Measurements from ENCODE around the gene RAX2.

Gene RAX2

DNA sequence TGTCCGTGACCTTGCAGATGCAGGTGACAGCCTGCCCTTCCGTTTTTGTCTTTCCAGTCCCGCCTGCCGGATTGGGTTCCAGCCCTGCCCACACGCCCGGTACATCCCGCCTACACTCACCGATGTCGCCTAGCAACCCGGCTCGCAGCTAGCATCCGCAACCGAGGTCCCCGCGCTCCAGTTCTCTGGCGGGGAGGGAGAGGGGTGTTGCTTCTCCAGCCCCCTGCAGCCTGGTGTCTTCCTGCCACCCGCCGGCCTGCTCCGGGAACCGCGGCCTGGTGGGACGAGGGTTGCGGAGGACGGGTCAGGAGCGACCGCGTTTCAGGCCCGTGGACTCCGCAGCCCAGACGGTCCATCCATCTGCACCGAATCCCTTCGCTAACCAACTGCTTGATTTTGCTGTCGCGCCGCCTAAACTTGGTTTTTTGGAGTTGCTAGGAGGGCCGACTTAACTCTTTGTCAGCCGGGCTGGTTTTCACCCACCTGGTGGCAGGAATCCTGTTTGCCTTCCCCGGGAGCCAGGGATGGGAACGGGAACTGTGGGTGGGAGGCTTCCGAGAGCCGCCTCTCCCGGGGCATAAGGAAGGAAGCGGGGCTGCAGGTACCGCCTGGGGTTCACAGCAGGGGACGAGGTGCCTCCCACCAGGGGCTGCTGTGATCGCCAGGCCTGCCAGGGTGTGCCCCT, 29.5 kb upstream of the RAX2 start:
- DNase-seq (no peak), ATAC-seq (ENCODE audit: insufficient read depth, low read depth) (no peak)
- TF ChIP-seq EZH2 (IDR thresholded peaks at IDR 0.05; ENCODE audit: borderline replicate concordance, low read depth, low read length, severe bottlenecking): no peak
- TF ChIP-seq, protein P1, sequence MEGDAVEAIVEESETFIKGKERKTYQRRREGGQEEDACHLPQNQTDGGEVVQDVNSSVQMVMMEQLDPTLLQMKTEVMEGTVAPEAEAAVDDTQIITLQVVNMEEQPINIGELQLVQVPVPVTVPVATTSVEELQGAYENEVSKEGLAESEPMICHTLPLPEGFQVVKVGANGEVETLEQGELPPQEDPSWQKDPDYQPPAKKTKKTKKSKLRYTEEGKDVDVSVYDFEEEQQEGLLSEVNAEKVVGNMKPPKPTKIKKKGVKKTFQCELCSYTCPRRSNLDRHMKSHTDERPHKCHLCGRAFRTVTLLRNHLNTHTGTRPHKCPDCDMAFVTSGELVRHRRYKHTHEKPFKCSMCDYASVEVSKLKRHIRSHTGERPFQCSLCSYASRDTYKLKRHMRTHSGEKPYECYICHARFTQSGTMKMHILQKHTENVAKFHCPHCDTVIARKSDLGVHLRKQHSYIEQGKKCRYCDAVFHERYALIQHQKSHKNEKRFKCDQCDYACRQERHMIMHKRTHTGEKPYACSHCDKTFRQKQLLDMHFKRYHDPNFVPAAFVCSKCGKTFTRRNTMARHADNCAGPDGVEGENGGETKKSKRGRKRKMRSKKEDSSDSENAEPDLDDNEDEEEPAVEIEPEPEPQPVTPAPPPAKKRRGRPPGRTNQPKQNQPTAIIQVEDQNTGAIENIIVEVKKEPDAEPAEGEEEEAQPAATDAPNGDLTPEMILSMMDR (IDR thresholded peaks at IDR 0.05; ENCODE audit: borderline replicate concordance, extremely low read depth, low read length, poor library complexity, severe bottlenecking): no peak
- Histone ChIP-seq H3K36me3 (ENCODE audit: insufficient read depth, low read length) (no peaks in the 10 kb centered on the region), H3K4me3 (ENCODE audit: low read depth in 1 of 2, low read length in 2 of 2) (no peak overlapping the region), H3K79me2 (ENCODE audit: insufficient read depth, low read length) (no peaks in the 10 kb centered on the region), H3K27ac (ENCODE audit: low read length) (no peak overlapping the region), H3K27me3 (ENCODE audit: insufficient read depth, low read length, poor library complexity) (no peaks in the 10 kb centered on the region), H3K4me1 (ENCODE audit: insufficient read depth, low read length) (peaks cover 24% of the 10 kb centered on the region), H3K9ac (ENCODE audit: low read depth, low read length) (no peak overlapping the region), H4K20me1 (ENCODE audit: insufficient read depth, low read length) (no peaks in the 10 kb centered on the region), H3K4me2 (ENCODE audit: insufficient read depth, low read length) (no peak overlapping the region), H3K9me3 (ENCODE audit: insufficient read depth, low read length, severe bottlenecking) (peaks cover 1% of the 10 kb centered on the region), H2AFZ (ENCODE audit: low read depth, low read length) (no peak overlapping the region)

DNA sequence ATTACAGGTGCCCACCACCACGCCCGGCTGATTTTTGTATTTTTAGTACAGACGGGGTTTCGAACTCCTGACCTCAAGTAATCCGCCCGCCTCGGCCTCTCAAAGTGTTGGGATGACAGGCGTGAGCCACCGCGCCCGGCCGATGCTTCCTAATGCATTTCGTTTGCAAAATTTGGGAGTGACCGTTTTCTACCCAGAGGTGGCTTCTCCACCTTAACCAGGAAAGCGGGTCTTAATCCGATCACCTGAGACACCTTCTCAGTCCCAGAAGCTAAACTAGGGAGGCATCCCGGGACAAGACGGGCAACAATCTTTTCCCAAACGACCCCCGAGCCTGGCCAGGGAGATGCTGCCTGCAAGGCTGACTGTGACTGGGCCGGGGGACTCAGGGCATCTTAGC, 29.0 kb upstream of the RAX2 start:
- Histone ChIP-seq H3K9me3 (ENCODE audit: insufficient read depth, low read length, severe bottlenecking) (peaks cover 5% of the 10 kb centered on the region), H3K4me2 (ENCODE audit: insufficient read depth, low read length) (no peak overlapping the region), H4K20me1 (ENCODE audit: insufficient read depth, low read length) (no peaks in the 10 kb centered on the region), H3K79me2 (ENCODE audit: insufficient read depth, low read length) (no peaks in the 10 kb centered on the region), H3K4me1 (ENCODE audit: insufficient read depth, low read length) (peaks cover 24% of the 10 kb centered on the region), H3K27me3 (ENCODE audit: insufficient read depth, low read length, poor library complexity) (no peaks in the 10 kb centered on the region), H3K9ac (ENCODE audit: low read depth, low read length) (no peak overlapping the region), H3K27ac (ENCODE audit: low read length) (no peak overlapping the region), H2AFZ (ENCODE audit: low read depth, low read length) (no peak overlapping the region), H3K4me3 (ENCODE audit: low read depth in 1 of 2, low read length in 2 of 2) (no peak overlapping the region), H3K36me3 (ENCODE audit: insufficient read depth, low read length) (no peaks in the 10 kb centered on the region)
- no peak for DNase-seq
- ATAC-seq (ENCODE audit: insufficient read depth, low read depth): no peak
- TF ChIP-seq, protein P1 (IDR thresholded peaks at IDR 0.05; ENCODE audit: borderline replicate concordance, extremely low read depth, low read length, poor library complexity, severe bottlenecking): no peak
- TF ChIP-seq EZH2 (IDR thresholded peaks at IDR 0.05; ENCODE audit: borderline replicate concordance, low read depth, low read length, severe bottlenecking): no peak

DNA sequence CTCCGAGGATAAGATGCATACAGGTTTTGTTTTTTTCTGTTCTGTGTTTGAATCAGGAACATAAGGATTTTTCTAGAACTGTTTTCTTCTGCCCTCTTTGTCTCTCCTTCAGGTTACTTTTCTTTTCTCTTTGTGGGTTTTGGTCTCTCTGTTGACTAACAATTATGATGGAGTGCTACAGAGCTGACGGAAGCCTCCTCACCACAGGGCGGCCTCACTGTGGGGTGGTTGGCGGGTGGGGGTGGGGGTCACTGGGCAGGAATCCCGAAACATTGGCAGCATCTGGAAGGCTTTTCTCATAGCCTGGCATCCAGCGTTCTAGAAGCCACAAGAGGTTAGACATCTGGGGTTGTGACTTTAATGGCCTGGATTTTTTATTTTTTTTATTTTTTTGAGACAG, 26.1 kb upstream of the RAX2 start:
- peaks cover 20% of the 10 kb centered on the region for H3K4me1 ChIP-seq (ENCODE audit: insufficient read depth, low read length)
- no peak overlapping the region for H3K9ac ChIP-seq (ENCODE audit: low read depth, low read length)
- peak overlapping the region; percentile 41; the same call in 1 of the 2 replicates for H3K4me2 ChIP-seq (ENCODE audit: insufficient read depth, low read length)
- no peaks in the 10 kb centered on the region for H3K36me3 ChIP-seq (ENCODE audit: insufficient read depth, low read length)
- no peaks in the 10 kb centered on the region for H3K79me2 ChIP-seq (ENCODE audit: insufficient read depth, low read length)
- ATAC-seq (ENCODE audit: insufficient read depth, low read depth) (peak; percentile 97), DNase-seq (peak; percentile 82)
- H2AFZ ChIP-seq (ENCODE audit: low read depth, low read length): no peak overlapping the region
- peak overlapping the region; percentile 61 for H3K27ac ChIP-seq (ENCODE audit: low read length)
- H3K4me3 ChIP-seq (ENCODE audit: low read depth in 1 of 2, low read length in 2 of 2): no peak overlapping the region
- H3K9me3 ChIP-seq (ENCODE audit: insufficient read depth, low read length, severe bottlenecking): peaks cover 5% of the 10 kb centered on the region
- TF ChIP-seq, protein P1 (IDR thresholded peaks at IDR 0.05; ENCODE audit: borderline replicate concordance, extremely low read depth, low read length, poor library complexity, severe bottlenecking): peak; percentile 47
- no peak for TF ChIP-seq EZH2 (IDR thresholded peaks at IDR 0.05; ENCODE audit: borderline replicate concordance, low read depth, low read length, severe bottlenecking)
- no peaks in the 10 kb centered on the region for H4K20me1 ChIP-seq (ENCODE audit: insufficient read depth, low read length)
- no peaks in the 10 kb centered on the region for H3K27me3 ChIP-seq (ENCODE audit: insufficient read depth, low read length, poor library complexity)

Data from DND-41 (cell line).